ENCODE results near the gene OBSCN.
"Not testable (repeated sequence)": the region's sequence is repeated elsewhere in the genome, so short reads cannot be mapped to it uniquely, and the experiment has no call there.

The OBSCN gene

DNA sequence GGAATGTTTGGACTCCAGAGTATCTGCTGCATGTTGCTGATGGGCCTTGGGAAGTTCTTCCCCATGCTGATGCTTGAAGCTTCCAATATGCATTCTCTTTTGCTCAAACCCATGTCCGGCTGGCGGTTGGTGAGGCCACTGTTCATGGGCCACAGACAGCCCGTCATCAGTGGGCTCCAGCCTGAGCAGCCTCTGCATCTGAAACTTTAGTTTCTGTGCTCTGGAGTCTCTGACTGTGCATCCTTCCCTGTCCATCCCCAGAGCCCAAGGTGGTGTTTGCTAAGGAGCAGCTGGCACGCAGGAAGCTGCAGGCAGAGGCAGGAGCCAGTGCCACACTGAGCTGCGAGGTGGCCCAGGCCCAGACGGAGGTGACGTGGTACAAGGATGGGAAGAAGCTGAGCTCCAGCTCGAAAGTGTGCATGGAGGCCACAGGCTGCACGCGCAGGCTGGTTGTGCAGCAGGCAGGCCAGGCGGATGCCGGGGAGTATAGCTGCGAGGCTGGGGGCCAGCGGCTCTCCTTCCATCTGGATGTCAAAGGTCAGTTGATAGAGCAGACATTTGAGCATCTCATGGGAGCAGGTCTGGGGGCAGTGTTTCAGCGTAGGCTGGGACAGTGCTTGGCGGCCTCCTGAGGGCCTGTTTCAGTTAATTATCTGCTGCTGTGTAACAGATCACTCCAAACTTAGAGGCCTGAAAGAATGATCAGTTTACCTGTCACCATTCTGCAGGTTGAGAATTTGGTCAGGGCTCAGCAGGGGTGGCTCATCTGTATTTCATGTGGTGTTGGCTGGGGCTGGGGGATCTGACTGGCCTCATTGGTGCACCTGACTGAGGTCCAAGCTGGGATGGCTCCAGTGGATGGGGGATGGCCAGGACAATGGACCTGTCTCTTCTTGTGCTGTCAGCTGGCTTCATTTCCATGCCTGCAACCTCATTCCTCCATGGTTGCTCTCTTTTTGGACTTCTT, 16.6 kb downstream of the OBSCN start:
- no peaks in the 10 kb centered on the region for H3K27me3 Mint-ChIP-seq
- no peak overlapping the region for H3K4me3 Mint-ChIP-seq
- H3K4me1 Mint-ChIP-seq (ENCODE audit: low read depth): no peaks in the 10 kb centered on the region
- H3K36me3 Mint-ChIP-seq (ENCODE audit: low read depth): peaks cover 33% of the 10 kb centered on the region
- no peaks in the 10 kb centered on the region for H3K9me3 Mint-ChIP-seq
- H3K27ac Mint-ChIP-seq: no peak overlapping the region

DNA sequence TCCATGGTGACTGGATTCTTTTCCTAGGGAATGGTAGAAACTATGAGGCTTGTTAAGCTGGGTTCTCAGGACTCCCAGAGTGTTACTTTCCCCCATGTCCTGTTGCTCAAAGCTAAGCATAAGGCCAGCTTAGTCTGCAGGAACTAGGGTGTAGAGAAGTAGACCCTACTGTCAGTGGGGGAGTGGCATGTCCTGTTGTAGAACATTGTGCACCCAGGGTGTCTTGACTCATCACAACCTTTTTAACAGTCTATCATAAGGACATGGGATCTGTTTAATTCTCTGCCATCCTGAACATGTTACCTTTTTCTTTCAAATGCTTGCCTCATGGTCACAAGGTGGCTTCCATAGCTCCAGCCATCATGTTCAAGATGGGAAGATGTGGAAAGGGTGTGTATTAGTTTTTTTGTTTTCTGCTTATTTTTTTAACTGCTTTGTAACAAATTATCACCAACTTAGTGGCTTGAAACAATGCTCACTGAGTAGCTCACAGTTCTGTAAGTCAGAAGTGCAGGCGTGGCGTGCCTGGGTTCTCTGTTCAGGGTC, 17.4 kb downstream of the OBSCN start:
- H3K4me1 Mint-ChIP-seq (ENCODE audit: low read depth): no peaks in the 10 kb centered on the region
- no peak overlapping the region for H3K27ac Mint-ChIP-seq
- H3K9me3 Mint-ChIP-seq: no peaks in the 10 kb centered on the region
- H3K36me3 Mint-ChIP-seq (ENCODE audit: low read depth): peaks cover 38% of the 10 kb centered on the region
- H3K4me3 Mint-ChIP-seq: no peak overlapping the region
- H3K27me3 Mint-ChIP-seq: no peaks in the 10 kb centered on the region

DNA sequence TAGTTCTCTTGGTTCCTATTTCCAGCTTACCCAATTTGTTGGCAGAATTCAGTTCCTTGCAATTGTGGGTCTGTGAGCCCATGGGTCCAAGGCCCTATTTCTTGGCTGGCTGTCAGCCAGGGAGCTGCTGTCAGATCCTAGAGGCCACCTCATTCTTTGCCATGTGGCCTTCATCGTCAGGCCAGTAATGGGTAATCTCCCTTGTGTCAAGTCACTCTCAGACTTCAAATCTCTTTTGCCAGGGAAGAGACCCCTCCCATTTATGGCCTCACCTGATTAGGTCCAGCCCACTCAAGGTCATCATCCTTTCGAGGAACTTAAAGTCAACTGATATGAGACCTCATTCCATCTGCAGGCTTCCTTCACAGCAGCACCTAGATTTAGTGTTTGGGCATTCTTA, 17.9 kb downstream of the OBSCN start:
- H3K36me3 Mint-ChIP-seq (ENCODE audit: low read depth): peaks cover 40% of the 10 kb centered on the region
- H3K4me3 Mint-ChIP-seq: no peak overlapping the region
- H3K27me3 Mint-ChIP-seq: no peaks in the 10 kb centered on the region
- H3K27ac Mint-ChIP-seq: no peak overlapping the region
- no peaks in the 10 kb centered on the region for H3K9me3 Mint-ChIP-seq
- no peaks in the 10 kb centered on the region for H3K4me1 Mint-ChIP-seq (ENCODE audit: low read depth)

DNA sequence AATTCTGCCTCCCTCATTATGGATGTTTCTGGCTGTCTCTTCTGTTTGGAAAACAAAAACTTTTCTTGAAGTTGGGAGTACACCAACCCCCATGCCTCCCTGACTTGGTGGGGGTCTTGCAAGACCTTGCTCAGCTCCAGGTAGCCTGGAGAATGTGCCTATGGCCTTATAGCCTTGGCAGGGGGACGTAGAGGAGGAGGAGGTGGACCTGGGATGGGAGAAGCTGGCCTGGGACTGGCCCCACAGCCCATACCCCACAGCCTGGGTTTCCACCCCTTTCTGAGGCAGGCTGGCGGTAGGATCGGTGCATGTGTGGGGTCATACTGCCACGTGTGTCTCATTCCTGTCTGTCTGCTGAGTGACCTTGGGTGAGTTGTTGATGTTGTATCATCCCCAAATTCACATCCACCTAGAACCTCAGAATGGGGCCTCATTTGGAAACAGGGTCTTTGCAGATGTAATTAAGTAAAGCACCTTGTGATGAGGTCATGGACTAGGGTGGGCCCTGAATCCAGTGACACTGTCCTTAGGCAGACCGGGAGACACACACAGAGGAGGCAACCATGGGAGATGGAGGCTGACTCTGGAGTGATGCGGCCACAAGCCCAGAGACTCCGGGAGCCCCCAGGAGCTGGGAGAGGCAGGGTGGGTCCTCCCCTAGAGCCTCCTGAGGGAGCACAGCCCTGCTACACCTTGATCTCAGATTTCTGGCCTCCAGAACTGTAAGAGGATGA, 18.5 kb downstream of the OBSCN start:
- Mint-ChIP-seq H3K9me3 (no peaks in the 10 kb centered on the region), H3K4me1 (ENCODE audit: low read depth) (no peaks in the 10 kb centered on the region), H3K27me3 (no peaks in the 10 kb centered on the region), H3K27ac (no peak overlapping the region), H3K36me3 (ENCODE audit: low read depth) (peaks cover 39% of the 10 kb centered on the region), H3K4me3 (no peak overlapping the region)

DNA sequence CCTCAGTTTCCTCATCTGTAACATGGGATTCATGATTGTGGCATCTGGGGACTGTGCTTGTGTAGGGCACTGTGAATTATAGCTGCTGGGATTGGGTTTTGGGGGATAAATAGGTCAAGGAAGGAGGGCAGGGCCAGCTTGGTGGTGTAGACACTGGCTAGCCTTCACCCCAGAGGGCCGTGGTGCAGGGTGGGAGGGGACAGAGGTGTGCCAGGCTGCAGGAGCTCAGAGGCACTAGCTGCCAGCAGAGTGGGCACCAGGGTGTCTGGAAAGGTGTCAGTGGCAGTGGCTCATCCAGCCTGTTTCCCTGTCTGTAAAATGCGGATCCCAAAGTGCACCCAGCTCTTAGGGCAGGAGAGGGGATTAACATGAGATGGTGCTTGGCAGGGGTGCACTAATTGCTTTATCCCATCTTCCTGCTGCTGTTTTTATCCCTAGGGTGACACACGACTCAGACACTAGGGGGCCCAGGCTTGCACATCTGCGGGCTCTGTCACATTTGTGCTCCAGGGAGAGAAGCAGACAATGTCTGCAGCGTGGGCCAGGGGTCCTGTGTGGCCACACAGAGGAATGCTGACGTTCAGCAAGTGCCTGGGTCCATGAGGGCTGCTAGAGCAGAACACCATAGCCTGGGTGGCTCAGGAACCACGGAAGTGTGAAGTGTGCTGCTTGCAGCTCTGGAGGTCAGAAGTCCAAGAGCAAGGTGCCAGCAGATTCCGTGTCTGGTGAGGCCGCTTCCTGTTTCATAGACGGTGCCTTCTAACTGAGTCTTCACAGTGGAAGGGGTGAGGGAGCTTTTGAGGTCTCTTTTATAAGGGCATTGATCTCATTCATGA, 19.3 kb downstream of the OBSCN start:
- no peak overlapping the region for H3K4me3 Mint-ChIP-seq
- H3K9me3 Mint-ChIP-seq: no peaks in the 10 kb centered on the region
- H3K27me3 Mint-ChIP-seq: no peaks in the 10 kb centered on the region
- H3K27ac Mint-ChIP-seq: no peak overlapping the region
- H3K36me3 Mint-ChIP-seq (ENCODE audit: low read depth): peaks cover 48% of the 10 kb centered on the region
- H3K4me1 Mint-ChIP-seq (ENCODE audit: low read depth): no peaks in the 10 kb centered on the region

DNA sequence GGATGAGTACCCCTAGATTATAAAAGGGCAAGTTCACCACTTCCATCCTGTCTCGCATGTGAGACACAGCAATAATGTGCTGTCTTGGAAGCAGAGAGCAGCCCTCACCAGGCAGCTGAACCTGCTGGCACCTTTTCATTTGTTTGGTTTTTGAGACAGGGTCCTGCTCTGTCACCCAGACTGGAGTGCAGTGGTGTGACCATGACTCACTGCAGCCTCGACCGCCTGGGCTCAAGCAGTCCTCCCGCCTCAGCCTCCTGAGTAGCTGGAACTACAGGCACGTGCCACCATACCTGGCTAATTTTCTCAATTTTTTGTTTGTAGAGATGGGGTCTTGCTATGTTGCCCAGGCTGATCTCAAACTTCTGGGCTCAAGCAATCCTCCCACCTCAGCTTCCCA, 20.3 kb downstream of the OBSCN start:
- H3K36me3 Mint-ChIP-seq (ENCODE audit: low read depth): peaks cover 57% of the 10 kb centered on the region
- H3K27ac Mint-ChIP-seq; H3K4me3 Mint-ChIP-seq; H3K9me3 Mint-ChIP-seq; H3K27me3 Mint-ChIP-seq; H3K4me1 Mint-ChIP-seq (ENCODE audit: low read depth): not testable (repeated sequence)

DNA sequence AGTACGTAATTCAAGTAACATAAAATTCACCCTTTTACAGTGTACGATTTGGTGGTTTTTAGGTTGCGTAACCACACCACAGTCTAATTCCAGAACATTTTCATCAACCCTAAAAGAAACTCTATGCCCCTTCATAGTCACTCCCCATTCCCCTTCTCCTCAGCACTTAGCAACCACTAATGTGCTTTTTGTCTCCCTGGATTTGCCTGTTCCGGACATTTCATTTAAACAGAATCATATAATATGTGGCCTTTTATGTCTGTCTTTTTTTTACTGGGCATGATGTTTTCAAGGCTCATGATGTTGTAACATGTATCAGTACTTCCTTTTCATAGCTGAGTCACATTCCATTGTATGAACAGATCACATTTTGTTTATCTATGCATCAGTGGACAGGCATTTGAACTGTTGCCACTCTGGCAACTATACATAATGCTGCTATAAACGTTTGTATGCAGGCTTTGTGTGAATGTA, 20.8 kb downstream of the OBSCN start:
- H3K4me3 Mint-ChIP-seq: no peak overlapping the region
- H3K9me3 Mint-ChIP-seq: peaks cover 11% of the 10 kb centered on the region
- H3K4me1 Mint-ChIP-seq (ENCODE audit: low read depth): no peaks in the 10 kb centered on the region
- H3K36me3 Mint-ChIP-seq (ENCODE audit: low read depth): peaks cover 61% of the 10 kb centered on the region
- no peaks in the 10 kb centered on the region for H3K27me3 Mint-ChIP-seq
- H3K27ac Mint-ChIP-seq: no peak overlapping the region

DNA sequence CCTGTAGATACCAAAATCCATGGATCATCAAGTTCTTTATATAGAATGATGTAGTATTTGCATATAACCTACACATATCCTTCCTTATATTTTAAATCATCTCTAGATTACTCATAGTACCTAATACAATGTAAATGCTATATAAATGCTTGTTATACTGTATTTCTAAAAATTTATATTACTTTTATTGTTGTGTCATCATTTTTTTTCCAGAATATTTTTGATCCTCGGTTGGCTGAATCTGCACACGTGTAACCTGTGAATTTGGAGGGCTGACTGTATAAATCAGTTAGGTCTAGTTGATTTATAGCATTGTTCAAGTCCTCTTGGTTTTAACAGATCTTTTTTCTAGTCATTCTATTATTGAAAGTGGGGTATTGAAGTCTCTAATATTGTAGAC, 23.3 kb downstream of the OBSCN start:
- Mint-ChIP-seq H3K4me1 (ENCODE audit: low read depth) (no peaks in the 10 kb centered on the region), H3K4me3 (no peak overlapping the region), H3K27me3 (no peaks in the 10 kb centered on the region), H3K36me3 (ENCODE audit: low read depth) (peaks cover 65% of the 10 kb centered on the region), H3K27ac (no peak overlapping the region), H3K9me3 (peaks cover 28% of the 10 kb centered on the region)

DNA sequence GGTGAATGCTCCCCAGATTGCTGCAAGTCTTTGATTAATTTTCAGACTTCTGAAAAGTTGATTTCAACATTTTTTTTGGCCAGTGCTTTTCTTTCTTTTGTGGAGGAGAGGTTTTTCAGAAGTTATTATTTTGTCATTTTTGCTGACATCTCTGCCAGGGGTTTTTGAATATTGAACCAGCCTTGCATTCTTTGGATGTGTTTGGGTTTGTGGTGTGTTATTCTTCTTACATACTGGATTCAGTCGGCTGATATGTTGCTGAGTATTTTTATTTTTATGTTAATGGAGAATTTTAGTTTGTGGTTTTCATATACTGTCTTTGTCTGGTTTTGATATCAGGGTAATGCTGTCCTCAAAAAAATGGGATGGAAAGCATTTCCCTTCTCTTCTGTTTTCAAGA, 25.3 kb downstream of the OBSCN start:
- H3K4me3 Mint-ChIP-seq: no peak overlapping the region
- H3K9me3 Mint-ChIP-seq: peaks cover 32% of the 10 kb centered on the region
- H3K4me1 Mint-ChIP-seq (ENCODE audit: low read depth): no peaks in the 10 kb centered on the region
- no peaks in the 10 kb centered on the region for H3K27me3 Mint-ChIP-seq
- peaks cover 78% of the 10 kb centered on the region for H3K36me3 Mint-ChIP-seq (ENCODE audit: low read depth)
- no peak overlapping the region for H3K27ac Mint-ChIP-seq

DNA sequence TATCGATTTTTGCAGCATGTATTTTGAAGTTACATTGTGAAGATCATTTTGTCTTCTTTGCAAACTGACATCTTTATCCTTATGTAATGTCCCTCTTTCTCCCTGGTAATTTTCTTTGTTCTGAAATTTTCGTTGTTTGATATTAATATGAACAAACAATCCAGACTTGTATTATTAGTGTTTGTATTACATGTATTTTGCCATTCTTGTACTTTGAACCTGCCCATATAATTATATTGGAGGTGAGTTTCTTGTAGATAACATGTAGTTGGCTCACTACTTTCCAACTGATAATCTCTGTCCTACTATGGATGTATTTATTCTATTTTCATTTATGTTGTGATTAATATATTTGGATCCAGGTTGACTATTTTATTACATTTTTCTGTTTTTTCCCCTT, 27.1 kb downstream of the OBSCN start:
- Mint-ChIP-seq H3K9me3 (peaks cover 32% of the 10 kb centered on the region), H3K4me3 (no peak overlapping the region), H3K36me3 (ENCODE audit: low read depth) (peaks cover 83% of the 10 kb centered on the region), H3K4me1 (ENCODE audit: low read depth) (no peaks in the 10 kb centered on the region), H3K27ac (no peak overlapping the region), H3K27me3 (no peaks in the 10 kb centered on the region)

DNA sequence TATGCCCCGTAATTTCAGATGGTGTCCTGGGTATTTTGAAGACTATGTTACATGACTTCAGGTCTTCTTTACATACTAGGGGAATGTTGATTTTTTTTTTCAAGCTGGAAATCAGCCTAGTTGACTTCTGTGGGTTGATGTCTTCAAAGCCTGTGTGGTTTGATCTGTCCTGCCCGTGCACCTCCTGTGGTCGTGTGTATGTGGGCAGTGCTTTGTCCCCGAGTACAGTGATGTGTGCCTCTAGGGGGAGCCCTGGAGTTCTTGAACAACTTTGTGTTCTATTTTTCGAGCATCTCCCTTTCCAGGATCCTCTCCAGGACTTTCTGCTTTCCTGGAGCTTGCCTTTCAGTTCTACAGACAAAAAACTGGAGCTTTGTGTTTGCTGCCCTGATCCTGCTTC, 28.9 kb downstream of the OBSCN start:
- H3K4me1 Mint-ChIP-seq (ENCODE audit: low read depth): no peaks in the 10 kb centered on the region
- peaks cover 47% of the 10 kb centered on the region for H3K9me3 Mint-ChIP-seq
- H3K4me3 Mint-ChIP-seq: no peak overlapping the region
- H3K36me3 Mint-ChIP-seq (ENCODE audit: low read depth): peaks cover 88% of the 10 kb centered on the region
- H3K27me3 Mint-ChIP-seq: no peaks in the 10 kb centered on the region
- no peak overlapping the region for H3K27ac Mint-ChIP-seq

DNA sequence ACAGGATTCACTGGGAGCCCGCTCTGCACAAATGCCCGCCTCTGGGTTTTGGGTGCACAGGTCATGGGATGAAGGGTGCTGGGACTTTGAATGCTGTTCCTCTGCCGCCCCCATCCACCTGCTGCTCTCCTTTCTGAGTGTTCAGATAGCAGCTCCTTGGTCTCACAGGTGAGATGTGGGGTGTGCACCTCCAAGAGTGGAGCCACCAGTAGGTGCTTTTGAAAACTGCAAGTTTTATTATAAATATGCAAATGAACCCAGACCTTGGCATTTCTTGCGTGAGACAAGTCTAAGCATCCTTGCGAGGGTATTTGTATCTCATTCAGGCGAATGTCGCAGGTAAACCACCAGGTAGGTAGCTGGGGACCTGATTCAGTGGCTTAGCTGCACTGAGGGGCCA, 30.2 kb downstream of the OBSCN start:
- Mint-ChIP-seq H3K4me3 (no peak overlapping the region), H3K36me3 (ENCODE audit: low read depth) (peaks cover 88% of the 10 kb centered on the region), H3K27ac (no peak overlapping the region), H3K9me3 (peaks cover 55% of the 10 kb centered on the region), H3K4me1 (ENCODE audit: low read depth) (no peaks in the 10 kb centered on the region), H3K27me3 (no peaks in the 10 kb centered on the region)

DNA sequence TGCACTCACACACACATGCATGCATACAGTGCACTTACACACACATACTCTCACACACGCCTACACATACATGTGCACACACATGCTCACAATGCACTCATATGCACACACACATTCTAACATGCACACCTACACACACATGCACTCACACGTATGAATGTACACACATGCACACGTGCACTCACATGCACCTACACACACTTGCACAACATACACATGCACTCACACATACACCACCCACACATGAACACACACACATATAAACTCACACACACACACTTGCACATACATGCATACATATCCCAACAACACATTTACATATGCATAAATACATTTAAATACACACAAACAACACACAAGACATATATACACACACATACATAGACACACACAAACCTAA, 30.6 kb downstream of the OBSCN start:
- H3K36me3 Mint-ChIP-seq (ENCODE audit: low read depth): peaks cover 88% of the 10 kb centered on the region
- no peaks in the 10 kb centered on the region for H3K27me3 Mint-ChIP-seq
- no peaks in the 10 kb centered on the region for H3K4me1 Mint-ChIP-seq (ENCODE audit: low read depth)
- H3K27ac Mint-ChIP-seq: no peak overlapping the region
- H3K4me3 Mint-ChIP-seq: no peak overlapping the region
- peaks cover 55% of the 10 kb centered on the region for H3K9me3 Mint-ChIP-seq

DNA sequence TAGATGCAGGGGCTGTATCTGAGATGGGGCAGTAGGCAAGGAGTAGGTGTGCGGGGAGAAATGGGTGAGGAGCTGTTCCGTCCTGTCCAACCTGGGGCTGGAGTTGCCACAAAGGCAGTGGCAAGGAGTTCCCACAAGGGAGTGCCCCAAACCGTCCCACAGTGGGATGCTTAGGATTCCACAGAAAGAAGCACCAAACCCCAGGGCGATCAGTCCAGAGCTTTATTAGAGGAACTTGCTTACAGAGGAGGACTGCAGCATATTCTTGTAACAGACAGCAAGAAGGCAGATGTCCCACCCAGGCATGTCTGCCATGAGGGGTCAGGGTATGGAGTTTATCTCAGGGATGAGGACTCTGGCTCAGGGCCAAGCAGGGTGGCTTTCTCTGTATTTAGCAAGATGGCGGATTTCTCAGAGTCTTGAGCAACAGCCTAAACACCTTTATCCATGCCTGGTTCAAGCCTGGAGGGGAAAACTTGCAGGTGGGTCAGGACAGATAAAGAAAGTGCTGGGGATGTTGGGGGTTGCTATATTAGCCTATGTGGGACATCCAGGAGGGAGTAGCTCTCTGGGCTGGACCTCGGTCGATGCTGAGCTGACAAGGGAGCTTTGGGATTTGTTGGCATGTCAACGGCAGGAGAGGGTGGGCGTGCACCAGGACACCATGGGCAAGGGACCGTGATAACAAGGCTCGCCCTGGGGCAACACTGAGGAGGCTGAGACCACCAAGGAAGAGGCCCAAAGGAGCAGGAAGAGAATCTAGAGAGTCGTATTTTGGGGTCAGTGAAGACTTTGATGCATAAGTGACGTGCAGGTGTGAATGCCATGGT, 32.8 kb downstream of the OBSCN start:
- H3K27ac Mint-ChIP-seq: no peak overlapping the region
- H3K36me3 Mint-ChIP-seq (ENCODE audit: low read depth): peaks cover 91% of the 10 kb centered on the region
- H3K9me3 Mint-ChIP-seq: peaks cover 57% of the 10 kb centered on the region
- H3K4me3 Mint-ChIP-seq: no peak overlapping the region
- H3K4me1 Mint-ChIP-seq (ENCODE audit: low read depth): no peaks in the 10 kb centered on the region
- H3K27me3 Mint-ChIP-seq: no peaks in the 10 kb centered on the region
